Natural killer cell (primary cell): ENCODE measurements around the gene UNCX. TPM values are rescaled to one million over a fixed set of nuclear protein-coding genes. Genes with fewer than 3 reads are reported as not detected.

Source experiments
- ATAC-seq, 3 donors: fragments of 150-1000 bp in 2 of 3; fragments of 200-7000 bp in 1 of 3; cut with Tn5 transposase; 1 replicate in 1 of 3; 2 replicates in 2 of 3; pipeline ENCODE4 v1.10.0; 2021; ENCODE audit warnings: mild to moderate bottlenecking in 2 of 3, moderate library complexity in 2 of 3
- DNase-seq, 2 donors: peaks; one replicate each; pipeline versions ENCODE4 v3.0.0 to v3.0.0-alpha.2; 2013 to 2021; ENCODE audit warnings: mixed read lengths in 1 of 2
- H3K27ac ChIP-seq: one replicate; pipeline ENCODE4 v1.5.1; 2013; ENCODE audit warnings: mild to moderate bottlenecking, low read length
- H3K27me3 ChIP-seq: one replicate; pipeline ENCODE4 v1.6.1; 2013; ENCODE audit warnings: low read length; ENCODE audit not compliant: control insufficient read depth, insufficient read depth
- H3K36me3 ChIP-seq: one replicate; pipeline ENCODE4 v1.6.1; 2013; ENCODE audit warnings: low read length; ENCODE audit not compliant: control insufficient read depth, insufficient read depth
- H3K4me1 ChIP-seq: one replicate; pipeline ENCODE4 v1.6.1; 2013; ENCODE audit warnings: low read length; ENCODE audit not compliant: control insufficient read depth, insufficient read depth
- H3K4me3 ChIP-seq: one replicate; pipeline ENCODE4 v1.5.1; 2013; ENCODE audit warnings: low read length
- H3K9me3 ChIP-seq: one replicate; pipeline ENCODE4 v1.6.1; 2013; ENCODE audit warnings: low read length; ENCODE audit not compliant: control insufficient read depth, insufficient read depth
- H3K27ac Mint-ChIP-seq, 2 donors: one replicate each; pipeline ENCODE4 v1.8.0; 2022; ENCODE audit warnings: mild to moderate bottlenecking in 2 of 2, mixed read lengths in 2 of 2, moderate library complexity in 1 of 2
- H3K27me3 Mint-ChIP-seq, 2 donors: one replicate each; pipeline ENCODE4 v1.8.0; 2022; ENCODE audit warnings: low read depth in 2 of 2, mixed read lengths in 2 of 2
- H3K36me3 Mint-ChIP-seq: one replicate; pipeline ENCODE4 v1.8.0; 2022; ENCODE audit warnings: mixed read lengths
- H3K4me1 Mint-ChIP-seq, 2 donors: one replicate each; pipeline ENCODE4 v1.8.0; 2022; ENCODE audit warnings: mixed read lengths in 2 of 2
- H3K4me3 Mint-ChIP-seq: one replicate; pipeline ENCODE4 v1.8.0; 2022; ENCODE audit warnings: mild to moderate bottlenecking, moderate library complexity, mixed read lengths
- H3K9me3 Mint-ChIP-seq, 2 donors: one replicate each; pipeline ENCODE4 v1.8.0; 2022; ENCODE audit warnings: mixed read lengths in 2 of 2
- WGBS: methylation state at CpG from one replicate; pipeline ENCODE4 v1.1.7; 2013; ENCODE audit warnings: missing lambda C conversion rate; ENCODE audit not compliant: insufficient coverage; 5-methylcytosine and 5-hydroxymethylcytosine counted together
- intact Hi-C: fragments of 100-400 bp; cut with micrococcal nuclease; formaldehyde crosslinking; loops from one replicate; pipeline ENCODE4 v1.14.2; 2022
- total RNA-seq, 4 donors: library from RNA; stranded (reverse); fragments of 120-200 nt in 1 of 4; gene quantifications; one replicate each; pipeline versions ENCODE4 v1.2.3 to v1.2.4, GENCODE V29; 2013 to 2022
- TF ChIP-seq, protein P1 (sequence below): fragments of 200-600 bp; IDR thresholded peaks from one replicate; pipeline ENCODE4 v1.8.0; 2022; ENCODE audit warnings: antibody characterized with exemption

Gene UNCX
- total RNA-seq, 3 donors from 2014 or later (not counting 1 experiment from before 2014, with no cell fraction given) = not detected

GRCh38 chr7:1264345-1265280, 31.9 kb downstream of the UNCX start:
- intact Hi-C loops = no loop called here
- TF ChIP-seq, protein P1, sequence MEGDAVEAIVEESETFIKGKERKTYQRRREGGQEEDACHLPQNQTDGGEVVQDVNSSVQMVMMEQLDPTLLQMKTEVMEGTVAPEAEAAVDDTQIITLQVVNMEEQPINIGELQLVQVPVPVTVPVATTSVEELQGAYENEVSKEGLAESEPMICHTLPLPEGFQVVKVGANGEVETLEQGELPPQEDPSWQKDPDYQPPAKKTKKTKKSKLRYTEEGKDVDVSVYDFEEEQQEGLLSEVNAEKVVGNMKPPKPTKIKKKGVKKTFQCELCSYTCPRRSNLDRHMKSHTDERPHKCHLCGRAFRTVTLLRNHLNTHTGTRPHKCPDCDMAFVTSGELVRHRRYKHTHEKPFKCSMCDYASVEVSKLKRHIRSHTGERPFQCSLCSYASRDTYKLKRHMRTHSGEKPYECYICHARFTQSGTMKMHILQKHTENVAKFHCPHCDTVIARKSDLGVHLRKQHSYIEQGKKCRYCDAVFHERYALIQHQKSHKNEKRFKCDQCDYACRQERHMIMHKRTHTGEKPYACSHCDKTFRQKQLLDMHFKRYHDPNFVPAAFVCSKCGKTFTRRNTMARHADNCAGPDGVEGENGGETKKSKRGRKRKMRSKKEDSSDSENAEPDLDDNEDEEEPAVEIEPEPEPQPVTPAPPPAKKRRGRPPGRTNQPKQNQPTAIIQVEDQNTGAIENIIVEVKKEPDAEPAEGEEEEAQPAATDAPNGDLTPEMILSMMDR = no peak
- H3K4me3 Mint-ChIP-seq = no peak overlapping the region

DNA sequence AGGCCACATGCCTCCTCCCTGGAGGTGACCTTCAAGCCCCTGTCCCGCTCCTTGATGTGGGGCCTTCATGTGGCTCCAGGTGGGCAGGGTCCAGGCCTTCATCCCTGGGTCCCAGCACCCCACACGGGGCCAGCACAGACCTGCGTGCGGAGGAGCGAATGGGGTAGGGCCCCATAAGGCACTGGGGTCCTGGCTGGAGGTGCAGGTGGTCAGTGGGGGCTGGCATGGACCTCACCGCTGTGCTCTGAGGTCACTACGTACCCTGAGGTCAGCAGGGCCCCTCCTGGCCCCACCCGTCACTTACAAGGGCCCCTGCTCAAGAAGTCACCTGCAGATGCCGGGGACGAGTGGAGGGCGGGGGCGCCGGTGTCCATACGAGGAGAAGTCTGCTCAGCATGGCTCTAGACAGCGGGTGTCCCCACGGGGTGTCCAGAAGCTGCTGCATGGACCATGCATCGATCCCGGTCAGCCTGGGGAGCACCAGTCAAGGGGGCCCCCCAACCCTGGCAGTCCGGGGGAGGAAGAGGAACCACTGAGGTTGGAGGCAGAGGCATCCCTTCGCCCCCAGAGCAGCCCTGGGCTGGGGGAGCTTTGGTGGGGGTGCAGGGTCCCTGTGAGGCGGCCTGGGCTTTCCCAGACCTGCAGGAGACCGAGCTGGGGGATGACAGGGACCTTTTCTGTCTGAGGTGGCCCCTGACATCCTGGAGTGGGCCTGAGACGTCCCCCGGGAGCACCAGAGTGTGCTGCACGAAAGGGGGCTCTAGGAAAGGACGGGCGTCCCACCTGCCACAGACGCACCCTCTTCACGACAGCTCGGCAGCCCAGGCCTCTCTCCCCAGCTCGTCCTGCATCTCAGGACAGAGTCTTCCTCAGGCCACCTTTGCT, 34.6 kb downstream of the UNCX start:
- intact Hi-C loops = no loop called here
- 81% methylated on average over 31 of the region's 31 CpGs for WGBS
- ATAC-seq (no peak), DNase-seq (no peak)
- Mint-ChIP-seq H3K9me3 (no peaks in the 10 kb centered on the region), H3K4me1 (no peaks in the 10 kb centered on the region), H3K36me3 (no peaks in the 10 kb centered on the region), H3K27me3 (peaks cover 14 to 23% of the 10 kb centered on the region in 2 donors), H3K4me3 (no peak overlapping the region), H3K27ac (no peak overlapping the region)
- Histone ChIP-seq H3K4me1 (no peaks in the 10 kb centered on the region), H3K4me3 (no peak overlapping the region), H3K27ac (no peak overlapping the region), H3K36me3 (no peaks in the 10 kb centered on the region), H3K9me3 (peaks cover 3% of the 10 kb centered on the region), H3K27me3 (no peaks in the 10 kb centered on the region)
- TF ChIP-seq, protein P1 = no peak

More at GRCh38 chr7:1264345-1265280, 31.9 kb downstream of the UNCX start:
- H3K4me1 Mint-ChIP-seq = no peaks in the 10 kb centered on the region
- H3K27me3 Mint-ChIP-seq = peaks cover 14 to 29% of the 10 kb centered on the region in 2 donors
- H3K9me3 ChIP-seq = no peaks in the 10 kb centered on the region
- no peak overlapping the region for H3K4me3 ChIP-seq
- H3K36me3 ChIP-seq = no peaks in the 10 kb centered on the region
- no peaks in the 10 kb centered on the region for H3K36me3 Mint-ChIP-seq
- H3K27ac ChIP-seq = no peak overlapping the region
- no peaks in the 10 kb centered on the region for H3K27me3 ChIP-seq
- DNase-seq (no peak), ATAC-seq (no peak)
- H3K4me1 ChIP-seq = no peaks in the 10 kb centered on the region
- WGBS = 77% methylated on average over 30 of the region's 30 CpGs
- no peak overlapping the region for H3K27ac Mint-ChIP-seq
- no peaks in the 10 kb centered on the region for H3K9me3 Mint-ChIP-seq

- intact Hi-C loops = no loop called here
- H3K9me3 ChIP-seq = peaks cover 3% of the 10 kb centered on the region
- Mint-ChIP-seq H3K27ac (no peak overlapping the region), H3K4me1 (no peaks in the 10 kb centered on the region), H3K27me3 (peaks cover 14 to 23% of the 10 kb centered on the region in 2 donors), H3K4me3 (no peak overlapping the region), H3K9me3 (no peaks in the 10 kb centered on the region), H3K36me3 (no peaks in the 10 kb centered on the region)
- 90% methylated on average over 27 of the region's 27 CpGs for WGBS
- H3K36me3 ChIP-seq = no peaks in the 10 kb centered on the region
- TF ChIP-seq, protein P1 = no peak
- no peak overlapping the region for H3K4me3 ChIP-seq
- no peak overlapping the region for H3K27ac ChIP-seq
- no peak for ATAC-seq
- H3K27me3 ChIP-seq = no peaks in the 10 kb centered on the region
- no peaks in the 10 kb centered on the region for H3K4me1 ChIP-seq
- DNase-seq = no peak
Observed at GRCh38 chr7:1268076-1268815, 35.6 kb downstream of the UNCX start.
